GM12878 (cell line): ENCODE data around the gene ABHD18. TPM values are rescaled to one million over a fixed set of nuclear protein-coding genes. Genes with fewer than 3 reads are reported as not detected.

Experiments
- BCLAF1 ChIP-seq: fragments of 450-650 bp; IDR thresholded peaks from 2 replicates; pipeline ENCODE4 v1.6.1; 2017; ENCODE audit warnings: antibody characterized with exemption, mild to moderate bottlenecking, moderate library complexity
- CHD1 ChIP-seq: IDR thresholded peaks from 2 replicates; pipeline ENCODE4 v1.6.1; 2012; ENCODE audit warnings: low read depth, low read length, improper control_type of control experiment
- CHD2 ChIP-seq: IDR thresholded peaks from 2 replicates; pipeline ENCODE4 v1.6.1; 2011; ENCODE audit warnings: low read depth, low read length, improper control_type of control experiment, borderline replicate concordance
- CREB1 ChIP-seq: IDR thresholded peaks from 2 replicates; pipeline ENCODE4 v1.6.1; 2012; ENCODE audit warnings: low read depth, mild to moderate bottlenecking, inconsistent platforms
- EED ChIP-seq: sonication (generic); IDR thresholded peaks from 2 replicates; pipeline ENCODE4 v1.6.1; 2016; ENCODE audit warnings: antibody characterized with exemption, low read depth
- HDAC2 ChIP-seq: fragments of 200-600 bp; sonication (generic); IDR thresholded peaks from 2 replicates; pipeline ENCODE4 v1.6.1; 2017
- KAT2A ChIP-seq: conservative IDR thresholded peaks from 2 replicates; pipeline ENCODE4 v1.6.1; 2011; ENCODE audit warnings: low read depth, low read length; ENCODE audit not compliant: control insufficient read depth
- LARP7 ChIP-seq: fragments of 450-650 bp; IDR thresholded peaks from 2 replicates; pipeline ENCODE4 v1.6.1; 2017; ENCODE audit warnings: mild to moderate bottlenecking
- MEF2A ChIP-seq: IDR thresholded peaks from 2 replicates; pipeline ENCODE4 v1.6.1; 2011; ENCODE audit warnings: low read depth, mild to moderate bottlenecking, low read length, moderate library complexity; ENCODE audit not compliant: insufficient read depth
- MYC ChIP-seq: IDR thresholded peaks from 2 replicates; pipeline ENCODE4 v1.6.1; 2011; ENCODE audit warnings: mild to moderate bottlenecking, low read length, moderate library complexity, inconsistent platforms; ENCODE audit not compliant: insufficient read depth, insufficient replicate concordance, insufficient read length, severe bottlenecking
- NFXL1 ChIP-seq: fragments of 450-650 bp; IDR thresholded peaks from 2 replicates; pipeline ENCODE4 v1.6.1; 2017; ENCODE audit warnings: antibody characterized with exemption, mild to moderate bottlenecking, borderline replicate concordance
- NR2C1 ChIP-seq: fragments of 450-650 bp; IDR thresholded peaks from 2 replicates; pipeline ENCODE4 v1.6.1; 2017; ENCODE audit warnings: antibody characterized with exemption, mild to moderate bottlenecking, moderate library complexity
- NR2F1 ChIP-seq: fragments of 450-650 bp; conservative IDR thresholded peaks from 2 replicates; pipeline ENCODE4 v1.6.1; 2017; ENCODE audit warnings: mild to moderate bottlenecking
- PBX3 ChIP-seq: IDR thresholded peaks from 2 replicates; pipeline ENCODE4 v1.6.1; 2011; ENCODE audit warnings: mild to moderate bottlenecking, low read depth, low read length, moderate library complexity; ENCODE audit not compliant: insufficient replicate concordance
- POLR2A ChIP-seq: IDR thresholded peaks from 2 replicates; pipeline ENCODE4 v1.6.1; 2011; ENCODE audit warnings: low read depth, mild to moderate bottlenecking, low read length
- POLR2AphosphoS5 ChIP-seq: IDR thresholded peaks from 2 replicates; pipeline ENCODE4 v1.6.1; 2011; ENCODE audit warnings: mild to moderate bottlenecking, low read length, inconsistent platforms
- RB1 ChIP-seq: fragments of 450-650 bp; formaldehyde crosslinking; IDR thresholded peaks from 2 replicates; pipeline ENCODE4 v1.6.1; 2017; ENCODE audit warnings: mild to moderate bottlenecking, borderline replicate concordance
- RCOR1 ChIP-seq: conservative IDR thresholded peaks from 2 replicates; pipeline ENCODE4 v1.6.1; 2012; ENCODE audit warnings: low read depth, low read length, improper control_type of control experiment
- RELA ChIP-seq: fragments of 450-650 bp; IDR thresholded peaks from 2 replicates; pipeline ENCODE4 v1.8.0; 2014; ENCODE audit warnings: borderline replicate concordance; ENCODE audit not compliant: partially characterized antibody
- RUNX3 ChIP-seq: IDR thresholded peaks from 2 replicates; pipeline ENCODE4 v1.6.1; 2012; ENCODE audit warnings: low read length, inconsistent platforms
- SRF ChIP-seq, 2 experiments: IDR thresholded peaks; 2 replicates each; pipeline ENCODE4 v1.6.1; 2011; ENCODE audit warnings: low read depth in 2 of 2, low read length in 2 of 2, mild to moderate bottlenecking in 1 of 2, moderate library complexity in 1 of 2
- ZBTB33 ChIP-seq: fragments of 450-650 bp; IDR thresholded peaks from 2 replicates; pipeline ENCODE4 v1.6.1; 2017; ENCODE audit warnings: mild to moderate bottlenecking
- polyA plus RNA-seq, 11 experiments: library from polyadenylated mRNA; depleted of rRNA in 4 of 11; unstranded in 6 of 11; stranded (reverse) in 5 of 11; fragments of >200 nt; fragmentation: Nextera tagmentation in 4 of 11; fragmentation: Illumina TruSeq in 1 of 11; extraction: Ambion mirVana in 4 of 11; extraction: Trizol in 1 of 11; gene quantifications; 1 replicate in 1 of 11; 2 replicates in 10 of 11; pipeline versions ENCODE4 v1.2.1 to v1.2.3, GENCODE V29; 2011 to 2016; ENCODE audit warnings: inconsistent platforms in 2 of 11, missing spikeins in 2 of 11, low read depth in 1 of 11
- total RNA-seq, 4 experiments: library from RNA; depleted of rRNA in 3 of 4; stranded (reverse); fragments of >200 nt in 3 of 4; fragmentation: Illumina TruSeq in 1 of 4; extraction: Trizol in 1 of 4; gene quantifications; 2 replicates each; pipeline versions ENCODE4 v1.2.1 to v1.2.3, GENCODE V29; 2013 to 2021

The ABHD18 gene
- total and polyA plus RNA-seq, 10 of the 15 experiments (the other 5 are each of a cell fraction or from before 2014, with no cell fraction given): 3.4 to 13.5 (median 9.6) TPM

- peak; percentile 86 for TF ChIP-seq MYC
- 0 out of 2 replicates have a peak, but pooled peaks have one; percentile 39 for TF ChIP-seq RCOR1
- peak; percentile 78 for TF ChIP-seq POLR2AphosphoS5
- no peak for TF ChIP-seq ZBTB33
- no peak for TF ChIP-seq MEF2A
- 0 out of 2 replicates have a peak, but pooled peaks have one; percentile 12 for TF ChIP-seq EED
- no peak for TF ChIP-seq BCLAF1
- peak; percentile 82 for TF ChIP-seq CREB1
- TF ChIP-seq RELA: peak; percentile 15
- TF ChIP-seq NR2C1: peak; percentile 25; the same call in 1 of the 2 replicates
- no peak for TF ChIP-seq KAT2A
- peak; percentile 74 for TF ChIP-seq RB1
- TF ChIP-seq CHD1: no peak
- TF ChIP-seq RUNX3: peak; percentile 1; the same call in 1 of the 2 replicates
- peak; percentile 86 for TF ChIP-seq NR2F1
- no peak for TF ChIP-seq SRF (IDR thresholded peaks at IDR 0.05; ENCODE audit: low read depth in 2 of 2, low read length in 2 of 2)
- TF ChIP-seq PBX3: no peak
- TF ChIP-seq CHD2: peak; percentile 92
- TF ChIP-seq HDAC2: no peak
- peak; percentile 99 for TF ChIP-seq NFXL1
- TF ChIP-seq POLR2A: peak; percentile 93
- TF ChIP-seq LARP7: peak; percentile 84
Measured at GRCh38 chr4:128060699-128061565, 95.7 kb downstream of the ABHD18 start, which contains the start of gene LARP1B (continued).
